OCI-LY1 (cell line): ENCODE measurements around the gene P2RY1.

Experiments
- H2AFZ ChIP-seq: fragments of 200-600 bp; sonication (generic), shearing (Covaris generic); 2 replicates; pipeline ENCODE4 v1.6.0; 2014; ENCODE audit warnings: antibody characterized with exemption, mild to moderate bottlenecking, low read length
- H3F3A ChIP-seq: fragments of 200-600 bp; sonication (generic), shearing (Covaris generic); 2 replicates; pipeline ENCODE4 v1.6.0; 2014; ENCODE audit warnings: mild to moderate bottlenecking, antibody characterized with exemption, low read length, moderate library complexity; ENCODE audit not compliant: insufficient read depth
- H3K27ac ChIP-seq: fragments of 200-600 bp; sonication (generic); 2 replicates; pipeline ENCODE4 v1.5.1; 2014; ENCODE audit warnings: low read length, mixed run types, mild to moderate bottlenecking, low read depth; ENCODE audit not compliant: poor library complexity, severe bottlenecking
- H3K27me3 ChIP-seq: fragments of 200-600 bp; sonication (generic); 2 replicates; pipeline ENCODE4 v1.6.0; 2014; ENCODE audit warnings: antibody characterized with exemption, mild to moderate bottlenecking, low read length, moderate library complexity; ENCODE audit not compliant: insufficient read depth
- H3K36me3 ChIP-seq: fragments of 200-600 bp; sonication (generic); 2 replicates; pipeline ENCODE4 v1.6.1; 2014; ENCODE audit warnings: mild to moderate bottlenecking, antibody characterized with exemption, low read length, moderate library complexity, mixed read lengths; ENCODE audit not compliant: insufficient read depth
- H3K4me1 ChIP-seq: fragments of 200-600 bp; sonication (generic); 2 replicates; pipeline ENCODE4 v1.5.1; 2014; ENCODE audit warnings: mild to moderate bottlenecking, low read length, moderate library complexity; ENCODE audit not compliant: insufficient read depth, severe bottlenecking
- H3K4me2 ChIP-seq: fragments of 200-600 bp; sonication (generic), shearing (Covaris generic); 2 replicates; pipeline ENCODE4 v1.6.1; 2014; ENCODE audit warnings: low read length
- H3K4me3 ChIP-seq: fragments of 200-600 bp; sonication (generic); 2 replicates; pipeline ENCODE4 v1.5.1; 2014; ENCODE audit warnings: low read length, low read depth, mild to moderate bottlenecking, mixed read lengths; ENCODE audit not compliant: poor library complexity, severe bottlenecking
- H3K79me2 ChIP-seq: fragments of 200-600 bp; shearing (Covaris generic); 2 replicates; pipeline ENCODE4 v1.6.1; 2016; ENCODE audit warnings: mixed run types, low read length, mixed read lengths; ENCODE audit not compliant: insufficient read depth
- H3K9ac ChIP-seq: fragments of 200-600 bp; sonication (generic), shearing (Covaris generic); 2 replicates; pipeline ENCODE4 v1.6.1; 2014; ENCODE audit warnings: mild to moderate bottlenecking, low read length, mixed read lengths
- H3K9me2 ChIP-seq: fragments of 200-600 bp; sonication (generic), shearing (Covaris generic); 2 replicates; pipeline ENCODE4 v1.6.1; 2014; ENCODE audit warnings: low read depth, mild to moderate bottlenecking, low read length, mixed read lengths
- H3K9me3 ChIP-seq: fragments of 200-600 bp; shearing (Covaris generic); 2 replicates; pipeline ENCODE4 v1.6.1; 2014; ENCODE audit warnings: low read length, mixed read lengths
- H4K20me1 ChIP-seq: fragments of 200-600 bp; sonication (generic), shearing (Covaris generic); 2 replicates; pipeline ENCODE4 v1.6.0; 2016; ENCODE audit warnings: mild to moderate bottlenecking, low read length; ENCODE audit not compliant: insufficient read depth
- EZH2 ChIP-seq: fragments of 200-600 bp; sonication (generic), shearing (Covaris generic); IDR thresholded peaks from 2 replicates; pipeline ENCODE4 v1.8.0; 2017; ENCODE audit warnings: borderline replicate concordance, mixed run types, mild to moderate bottlenecking, antibody characterized with exemption, low read length, moderate library complexity, mixed read lengths
- TF ChIP-seq, protein P1 (sequence below): fragments of 200-600 bp; sonication (generic), shearing (Covaris generic); IDR thresholded peaks from 2 replicates; pipeline ENCODE4 v1.5.1; 2017; ENCODE audit warnings: mild to moderate bottlenecking, antibody characterized with exemption, low read length, moderate library complexity, mixed read lengths

The P2RY1 gene

DNA sequence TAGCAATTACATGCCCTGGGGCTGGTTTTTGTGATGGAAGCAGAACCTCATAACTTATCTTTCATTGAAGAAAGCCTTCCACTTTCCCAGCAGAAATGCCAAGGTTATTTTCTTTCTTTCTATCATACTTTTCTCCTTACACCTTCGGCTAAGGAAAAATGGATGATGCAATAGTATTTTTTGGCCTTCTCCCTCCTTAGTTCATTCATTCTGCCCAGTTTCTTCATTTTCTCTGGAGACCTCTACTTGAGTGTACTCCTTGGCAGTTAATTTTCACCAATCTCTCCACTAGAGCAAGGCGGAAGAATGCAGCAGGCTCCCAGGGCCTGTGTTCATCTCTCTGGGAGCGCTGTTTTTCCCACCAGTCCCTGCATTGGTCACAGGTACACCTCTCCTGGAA, 7.6 kb upstream of the P2RY1 start:
- no peak overlapping the region for H3K4me2 ChIP-seq
- no peak overlapping the region for H2AFZ ChIP-seq
- H3K9me3 ChIP-seq: no peaks in the 10 kb centered on the region
- no peaks in the 10 kb centered on the region for H3K36me3 ChIP-seq
- no peaks in the 10 kb centered on the region for H3K79me2 ChIP-seq
- no peaks in the 10 kb centered on the region for H3F3A ChIP-seq
- H3K27ac ChIP-seq: no peak overlapping the region
- H3K9me2 ChIP-seq: no peaks in the 10 kb centered on the region
- H3K9ac ChIP-seq: no peak overlapping the region
- TF ChIP-seq, protein P1, sequence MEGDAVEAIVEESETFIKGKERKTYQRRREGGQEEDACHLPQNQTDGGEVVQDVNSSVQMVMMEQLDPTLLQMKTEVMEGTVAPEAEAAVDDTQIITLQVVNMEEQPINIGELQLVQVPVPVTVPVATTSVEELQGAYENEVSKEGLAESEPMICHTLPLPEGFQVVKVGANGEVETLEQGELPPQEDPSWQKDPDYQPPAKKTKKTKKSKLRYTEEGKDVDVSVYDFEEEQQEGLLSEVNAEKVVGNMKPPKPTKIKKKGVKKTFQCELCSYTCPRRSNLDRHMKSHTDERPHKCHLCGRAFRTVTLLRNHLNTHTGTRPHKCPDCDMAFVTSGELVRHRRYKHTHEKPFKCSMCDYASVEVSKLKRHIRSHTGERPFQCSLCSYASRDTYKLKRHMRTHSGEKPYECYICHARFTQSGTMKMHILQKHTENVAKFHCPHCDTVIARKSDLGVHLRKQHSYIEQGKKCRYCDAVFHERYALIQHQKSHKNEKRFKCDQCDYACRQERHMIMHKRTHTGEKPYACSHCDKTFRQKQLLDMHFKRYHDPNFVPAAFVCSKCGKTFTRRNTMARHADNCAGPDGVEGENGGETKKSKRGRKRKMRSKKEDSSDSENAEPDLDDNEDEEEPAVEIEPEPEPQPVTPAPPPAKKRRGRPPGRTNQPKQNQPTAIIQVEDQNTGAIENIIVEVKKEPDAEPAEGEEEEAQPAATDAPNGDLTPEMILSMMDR: no peak
- no peak for TF ChIP-seq EZH2
- H4K20me1 ChIP-seq: no peaks in the 10 kb centered on the region
- no peaks in the 10 kb centered on the region for H3K27me3 ChIP-seq
- H3K4me1 ChIP-seq: no peaks in the 10 kb centered on the region
- no peak overlapping the region for H3K4me3 ChIP-seq

DNA sequence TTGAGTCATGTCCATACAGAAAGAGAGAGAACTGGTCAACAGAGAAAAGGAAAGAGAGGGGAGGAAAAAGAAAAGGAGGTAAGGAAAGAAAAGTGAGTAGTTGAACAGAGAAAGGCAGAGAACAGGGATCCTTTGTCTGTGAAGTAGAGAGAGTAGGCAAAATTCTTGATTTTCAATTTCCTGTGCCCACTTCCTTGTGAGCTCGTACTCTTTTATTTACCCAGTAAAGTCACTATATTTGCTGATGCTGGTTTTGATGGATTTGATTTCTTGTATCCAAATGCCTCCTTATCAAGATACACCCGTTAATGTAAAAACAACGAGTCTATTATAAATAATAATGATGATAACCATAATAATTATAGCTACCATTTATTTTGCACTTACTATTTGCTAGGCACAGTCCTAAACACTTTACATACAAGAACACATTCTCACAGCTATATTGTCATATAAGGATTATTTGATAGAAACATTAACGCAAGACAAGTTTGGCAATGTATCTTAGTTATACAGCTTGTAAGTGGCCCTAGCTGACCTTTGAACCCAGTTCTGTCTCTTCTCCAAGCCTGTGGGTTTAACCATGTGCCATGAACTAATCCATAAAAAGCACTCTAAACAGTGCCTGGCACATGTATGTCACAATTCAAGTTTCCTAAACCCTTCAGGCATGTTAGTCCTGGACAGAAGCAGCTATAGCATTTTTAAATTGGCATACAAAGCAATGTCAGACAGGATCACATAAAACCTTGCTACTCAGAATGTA, 6.7 kb upstream of the P2RY1 start:
- Histone ChIP-seq H4K20me1 (no peaks in the 10 kb centered on the region), H3K27ac (no peak overlapping the region), H3K4me2 (no peak overlapping the region), H3F3A (no peaks in the 10 kb centered on the region), H3K27me3 (no peaks in the 10 kb centered on the region), H3K4me1 (no peaks in the 10 kb centered on the region), H3K79me2 (no peaks in the 10 kb centered on the region), H3K36me3 (no peaks in the 10 kb centered on the region), H3K9me3 (no peaks in the 10 kb centered on the region), H2AFZ (no peak overlapping the region), H3K9ac (no peak overlapping the region), H3K9me2 (no peaks in the 10 kb centered on the region), H3K4me3 (no peak overlapping the region)
- no peak for TF ChIP-seq EZH2
- TF ChIP-seq, protein P1: no peak

GRCh38 chr3:152830245-152830644, 4.7 kb upstream of the P2RY1 start:
- TF ChIP-seq, protein P1: no peak
- no peak for TF ChIP-seq EZH2
- H2AFZ ChIP-seq: no peak overlapping the region

More at GRCh38 chr3:152830245-152830644, 4.7 kb upstream of the P2RY1 start:
- H3K27ac ChIP-seq: no peak overlapping the region
- H3K4me1 ChIP-seq: no peaks in the 10 kb centered on the region
- H3K4me2 ChIP-seq: no peak overlapping the region
- no peaks in the 10 kb centered on the region for H3K9me3 ChIP-seq
- H4K20me1 ChIP-seq: no peaks in the 10 kb centered on the region
- no peaks in the 10 kb centered on the region for H3F3A ChIP-seq
- H3K4me3 ChIP-seq: no peak overlapping the region
- no peaks in the 10 kb centered on the region for H3K79me2 ChIP-seq
- H3K36me3 ChIP-seq: no peaks in the 10 kb centered on the region
- H3K9me2 ChIP-seq: no peaks in the 10 kb centered on the region
- no peak overlapping the region for H3K9ac ChIP-seq
- H3K27me3 ChIP-seq: no peaks in the 10 kb centered on the region
